ENCODE data around the gene FOXL2NB.

The FOXL2NB gene

GRCh38 chr3:138907539-138907938 is 39.5 kb upstream of the FOXL2NB start:
- no peak for TF ChIP-seq EZH2 (IDR thresholded peaks at IDR 0.05; ENCODE audit: borderline replicate concordance, low read length)
- TF ChIP-seq CTCF (IDR thresholded peaks at IDR 0.05; ENCODE audit: low read length): no peak
- Histone ChIP-seq H3K27me3 (ENCODE audit: insufficient read depth, low read length) (peaks cover 4% of the 10 kb centered on the region; the same call in 1 of the 2 replicates), H3K4me3 (ENCODE audit: low read depth, low read length, poor library complexity, severe bottlenecking) (no peak overlapping the region), H2AFZ (ENCODE audit: low read length) (no peak overlapping the region), H3K36me3 (ENCODE audit: insufficient read depth, low read length) (no peaks in the 10 kb centered on the region), H3K27ac (ENCODE audit: low read depth, low read length, poor library complexity, severe bottlenecking) (no peak overlapping the region), H3K9me2 (ENCODE audit: low read depth, low read length) (no peaks in the 10 kb centered on the region), H3K9me3 (ENCODE audit: low read length) (no peaks in the 10 kb centered on the region), H3K9ac (ENCODE audit: low read length) (no peak overlapping the region), H3K79me2 (ENCODE audit: insufficient read depth, low read length) (no peaks in the 10 kb centered on the region), H3K4me2 (ENCODE audit: low read length) (no peak overlapping the region), H3K4me1 (ENCODE audit: insufficient read depth, low read length, severe bottlenecking) (no peaks in the 10 kb centered on the region), H4K20me1 (ENCODE audit: insufficient read depth, low read length) (no peaks in the 10 kb centered on the region), H3F3A (ENCODE audit: insufficient read depth, low read length) (no peaks in the 10 kb centered on the region)

GRCh38 chr3:138908846-138909245 is 38.2 kb upstream of the FOXL2NB start:
- no peaks in the 10 kb centered on the region for H3K79me2 ChIP-seq (ENCODE audit: insufficient read depth, low read length)
- H4K20me1 ChIP-seq (ENCODE audit: insufficient read depth, low read length): no peaks in the 10 kb centered on the region
- H3K27ac ChIP-seq (ENCODE audit: low read depth, low read length, poor library complexity, severe bottlenecking): no peak overlapping the region
- no peak for TF ChIP-seq CTCF (IDR thresholded peaks at IDR 0.05; ENCODE audit: low read length)
- TF ChIP-seq EZH2 (IDR thresholded peaks at IDR 0.05; ENCODE audit: borderline replicate concordance, low read length): no peak
- no peak overlapping the region for H3K4me2 ChIP-seq (ENCODE audit: low read length)
- no peaks in the 10 kb centered on the region for H3K4me1 ChIP-seq (ENCODE audit: insufficient read depth, low read length, severe bottlenecking)
- peaks cover 4% of the 10 kb centered on the region; the same call in 1 of the 2 replicates for H3K27me3 ChIP-seq (ENCODE audit: insufficient read depth, low read length)
- no peaks in the 10 kb centered on the region for H3K9me3 ChIP-seq (ENCODE audit: low read length)
- no peaks in the 10 kb centered on the region for H3K36me3 ChIP-seq (ENCODE audit: insufficient read depth, low read length)
- H3K4me3 ChIP-seq (ENCODE audit: low read depth, low read length, poor library complexity, severe bottlenecking): no peak overlapping the region
- no peak overlapping the region for H2AFZ ChIP-seq (ENCODE audit: low read length)
- no peaks in the 10 kb centered on the region for H3F3A ChIP-seq (ENCODE audit: insufficient read depth, low read length)
- no peaks in the 10 kb centered on the region for H3K9me2 ChIP-seq (ENCODE audit: low read depth, low read length)
- H3K9ac ChIP-seq (ENCODE audit: low read length): no peak overlapping the region

GRCh38 chr3:138909904-138910303 is 37.1 kb upstream of the FOXL2NB start:
- Histone ChIP-seq H3K9ac (ENCODE audit: low read length) (no peak overlapping the region), H3K4me1 (ENCODE audit: insufficient read depth, low read length, severe bottlenecking) (peaks cover 1% of the 10 kb centered on the region), H3K36me3 (ENCODE audit: insufficient read depth, low read length) (no peaks in the 10 kb centered on the region), H3K9me3 (ENCODE audit: low read length) (no peaks in the 10 kb centered on the region), H3K9me2 (ENCODE audit: low read depth, low read length) (no peaks in the 10 kb centered on the region), H2AFZ (ENCODE audit: low read length) (no peak overlapping the region), H4K20me1 (ENCODE audit: insufficient read depth, low read length) (no peaks in the 10 kb centered on the region), H3F3A (ENCODE audit: insufficient read depth, low read length) (no peaks in the 10 kb centered on the region), H3K79me2 (ENCODE audit: insufficient read depth, low read length) (no peaks in the 10 kb centered on the region), H3K4me3 (ENCODE audit: low read depth, low read length, poor library complexity, severe bottlenecking) (no peak overlapping the region), H3K27ac (ENCODE audit: low read depth, low read length, poor library complexity, severe bottlenecking) (no peak overlapping the region), H3K4me2 (ENCODE audit: low read length) (no peak overlapping the region), H3K27me3 (ENCODE audit: insufficient read depth, low read length) (peaks cover 4% of the 10 kb centered on the region; the same call in 1 of the 2 replicates)
- no peak for TF ChIP-seq EZH2 (IDR thresholded peaks at IDR 0.05; ENCODE audit: borderline replicate concordance, low read length)
- no peak; the same call in 1 of the 2 replicates for TF ChIP-seq CTCF (IDR thresholded peaks at IDR 0.05; ENCODE audit: low read length)

Measured in OCI-LY1 (cell line).